Endothelial cell of umbilical vein (primary cell): Measurements from ENCODE around the gene C5orf58. TPM values are rescaled to one million over a fixed set of nuclear protein-coding genes. Genes with fewer than 3 reads are reported as not detected.

Experiments
- BruUV-seq: library from RNA; stranded (reverse); fragments of 400-500 nt; replicated peaks from 2 replicates; lab custom pipeline; 2021; lab: Mats Ljungman, UMichigan
- CTCF ChIA-PET: fragments of 300-600, 350-600 bp; sonication (Branson Sonifier 250); formaldehyde crosslinking; loops from one replicate; lab custom pipeline; 2021; ENCODE audit warnings: antibody characterized with exemption, inconsistent platforms; lab: Charles Lee
- POLR2A ChIA-PET: fragments of 300-600, 350-600 bp; sonication (Branson Sonifier 250); formaldehyde crosslinking; loops from one replicate; lab custom pipeline; 2021; ENCODE audit warnings: antibody characterized with exemption, inconsistent platforms; lab: Charles Lee
- DNase-seq: peaks from one replicate; pipeline ENCODE4 v3.0.0-alpha.2; 2011; ENCODE audit warnings: low read depth, low spot score
- FAIRE-seq: peaks from 2 replicates; lab custom pipeline; 2011; peaks lifted over from hg19 to GRCh38; lab: Jason Lieb, UNC
- H2AFZ ChIP-seq: 2 replicates; pipeline ENCODE4 v1.6.0; 2012; ENCODE audit warnings: low read depth, low read length, control low read depth, inconsistent platforms
- H3K27ac ChIP-seq: 2 replicates; pipeline ENCODE4 v1.5.1; 2011; ENCODE audit warnings: low read depth, mild to moderate bottlenecking, control low read depth, low read length, moderate library complexity; ENCODE audit not compliant: insufficient read depth
- H3K27me3 ChIP-seq, 2 experiments: 2 replicates each; pipeline versions ENCODE4 v1.6.0 to v1.6.1; 2011; ENCODE audit warnings: low read length in 2 of 2, mixed read lengths in 1 of 2; ENCODE audit not compliant: control insufficient read depth in 2 of 2, insufficient read depth in 2 of 2
- H3K36me3 ChIP-seq, 2 experiments: 2 replicates in 1 of 2; 3 replicates in 1 of 2; pipeline ENCODE4 v1.5.1; 2011; ENCODE audit warnings: low read length in 2 of 2, mild to moderate bottlenecking in 1 of 2, moderate library complexity in 1 of 2; ENCODE audit not compliant: control insufficient read depth in 2 of 2, insufficient read depth in 2 of 2; ENCODE audit errors: extremely low read depth in 1 of 2
- H3K4me1 ChIP-seq: 3 replicates; pipeline ENCODE4 v1.5.1; 2011; ENCODE audit warnings: mild to moderate bottlenecking, low read length; ENCODE audit not compliant: control insufficient read depth, insufficient read depth; ENCODE audit errors: extremely low read depth
- H3K4me2 ChIP-seq: 2 replicates; pipeline ENCODE4 v1.6.1; 2011; ENCODE audit warnings: low read length, control low read depth, mixed read lengths; ENCODE audit not compliant: insufficient read depth
- H3K4me3 ChIP-seq, 3 experiments: fragments of 200-600 bp in 1 of 3; sonication (generic), shearing (Covaris generic) in 1 of 3; replicated peaks in 1 of 3; 2 replicates each; pipeline ENCODE4 v1.5.1; 2011 to 2016; ENCODE audit warnings: control low read depth in 3 of 3, low read length in 3 of 3, mild to moderate bottlenecking in 2 of 3, inconsistent platforms in 1 of 3, low read depth in 1 of 3, moderate library complexity in 1 of 3; ENCODE audit not compliant: insufficient read depth in 1 of 3
- H3K79me2 ChIP-seq: 2 replicates; pipeline ENCODE4 v1.6.0; 2012; ENCODE audit warnings: low read length, inconsistent platforms; ENCODE audit not compliant: control insufficient read depth, insufficient read depth
- H3K9ac ChIP-seq: replicated peaks from 2 replicates; pipeline ENCODE3; 2011; ENCODE audit warnings: low read length, control low read depth; ENCODE audit not compliant: insufficient read depth; ENCODE audit errors: extremely low read depth
- H3K9me1 ChIP-seq: replicated peaks from 3 replicates; pipeline ENCODE4 v1.6.0; 2011; ENCODE audit warnings: mild to moderate bottlenecking, low read length; ENCODE audit not compliant: control insufficient read depth, insufficient read depth; ENCODE audit errors: extremely low read depth
- H3K9me3 ChIP-seq: replicated peaks from 2 replicates; pipeline ENCODE4 v1.5.1; 2012; ENCODE audit warnings: low read length, inconsistent platforms; ENCODE audit not compliant: control insufficient read depth, insufficient read depth
- H4K20me1 ChIP-seq: replicated peaks from 2 replicates; pipeline ENCODE3; 2011; ENCODE audit warnings: mild to moderate bottlenecking, low read length; ENCODE audit not compliant: control insufficient read depth, insufficient read depth; ENCODE audit errors: extremely low read depth
- CTCF ChIP-seq, 2 donors: IDR thresholded peaks; 1 replicate in 1 of 2; 2 replicates in 1 of 2; pipeline ENCODE4 v1.5.1; 2011; ENCODE audit warnings: low read length in 2 of 2, mild to moderate bottlenecking in 2 of 2, moderate library complexity in 2 of 2, control low read depth in 1 of 2, inconsistent platforms in 1 of 2, low read depth in 1 of 2; ENCODE audit not compliant: insufficient read depth in 1 of 2; ENCODE audit errors: extremely low read depth in 1 of 2
- EZH2 ChIP-seq: IDR thresholded peaks from 2 replicates; pipeline ENCODE4 v1.6.1; 2012; ENCODE audit warnings: borderline replicate concordance, low read depth, mild to moderate bottlenecking, moderate library complexity, low read length, inconsistent platforms; ENCODE audit not compliant: severe bottlenecking
- FOS ChIP-seq: IDR thresholded peaks from 2 replicates; pipeline ENCODE4 v1.6.1; 2011; ENCODE audit warnings: mild to moderate bottlenecking, low read length, moderate library complexity, borderline replicate concordance; ENCODE audit not compliant: insufficient read depth
- GATA2 ChIP-seq: IDR thresholded peaks from 2 replicates; pipeline ENCODE4 v1.7.0; 2011; ENCODE audit warnings: low read depth, mild to moderate bottlenecking, moderate library complexity, mixed read lengths, low read length; ENCODE audit not compliant: insufficient read length, insufficient read depth
- JUN ChIP-seq: IDR thresholded peaks from 2 replicates; pipeline ENCODE4 v1.6.1; 2011; ENCODE audit warnings: borderline replicate concordance, low read depth; ENCODE audit not compliant: insufficient read length, insufficient read depth
- MYC ChIP-seq: IDR thresholded peaks from one replicate; pipeline ENCODE4 v1.6.1; 2011; ENCODE audit warnings: mild to moderate bottlenecking, low read depth, low read length
- POLR2A ChIP-seq: IDR thresholded peaks from 2 replicates; pipeline ENCODE4 v1.6.1; 2012; ENCODE audit warnings: low read depth, mild to moderate bottlenecking, control low read depth, low read length
- POLR2AphosphoS5 ChIP-seq: IDR thresholded peaks from 2 replicates; pipeline ENCODE4 v1.6.1; 2012; ENCODE audit warnings: low read depth, mild to moderate bottlenecking, control low read depth, low read length, moderate library complexity; ENCODE audit not compliant: insufficient read depth
- dilution Hi-C: fragments of 300-500 bp; cut with MboI; formaldehyde crosslinking; loops from one replicate; pipeline ENCODE4 v1.15.0; 2019; ENCODE audit warnings: low sequenced_read_pairs; ENCODE audit not compliant: extremely low pct_ligation_motif_present
- intact Hi-C: fragments of 100-400 bp; cut with micrococcal nuclease; formaldehyde crosslinking; loops from one replicate; pipeline ENCODE4 v1.10.0; 2022
- polyA plus RNA-seq, 4 experiments: library from polyadenylated mRNA; depleted of rRNA in 3 of 4; stranded (reverse) in 3 of 4; unstranded in 1 of 4; fragments of >200 nt; gene quantifications; 2 replicates each; pipeline versions ENCODE4 v1.2.1 to v1.2.3, GENCODE V29; 2011 to 2012; ENCODE audit warnings: missing spikeins in 1 of 4
- total RNA-seq: library from RNA; stranded (reverse); gene quantifications from 2 replicates; pipeline ENCODE4 v1.2.3, GENCODE V29; 2021
- TF ChIP-seq, protein P1 (sequence below): IDR thresholded peaks from 2 replicates; pipeline ENCODE4 v1.6.1; 2011; ENCODE audit not compliant: insufficient read depth, insufficient read length

The C5orf58 gene
- total and polyA plus RNA-seq, 2 donors (not counting 3 experiments of a cell fraction or from before 2014, with no cell fraction given): not detected

GRCh38 chr5:170289121-170289520, 56.3 kb downstream of the C5orf58 start:
- BruUV-seq: no TSS peak
- dilution Hi-C loops: no loop called here
- POLR2A ChIA-PET: no interaction called here
- Histone ChIP-seq H3K27ac (no peak overlapping the region), H3K9me1 (no peaks in the 10 kb centered on the region), H3K9ac (no peak overlapping the region), H3K36me3 (no peaks in the 10 kb centered on the region), H3K79me2 (no peaks in the 10 kb centered on the region), H3K27me3 (peaks cover 3 to 9% of the 10 kb centered on the region in 2 experiments), H4K20me1 (no peaks in the 10 kb centered on the region), H3K9me3 (no peaks in the 10 kb centered on the region), H3K4me1 (no peaks in the 10 kb centered on the region), H2AFZ (no peak overlapping the region), H3K4me2 (no peak overlapping the region), H3K4me3 (no peak overlapping the region)
- no peak for TF ChIP-seq MYC
- no peak for TF ChIP-seq JUN
- TF ChIP-seq POLR2A: no peak
- TF ChIP-seq, protein P1, sequence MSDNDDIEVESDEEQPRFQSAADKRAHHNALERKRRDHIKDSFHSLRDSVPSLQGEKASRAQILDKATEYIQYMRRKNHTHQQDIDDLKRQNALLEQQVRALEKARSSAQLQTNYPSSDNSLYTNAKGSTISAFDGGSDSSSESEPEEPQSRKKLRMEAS: no peak
- no peak for TF ChIP-seq EZH2
- TF ChIP-seq CTCF (IDR thresholded peaks at IDR 0.05; ENCODE audit: extremely low read depth in 1 of 2, insufficient read depth in 1 of 2, low read depth in 1 of 2, low read length in 2 of 2): no peak
- no peak for TF ChIP-seq FOS
- TF ChIP-seq POLR2AphosphoS5: no peak
- TF ChIP-seq GATA2: no peak
- no peak for DNase-seq
- no peak for FAIRE-seq
- CTCF ChIA-PET: interaction anchor here (0.7 kb wide), 1 partner anchor 14 kb away, joined by 4 read pairs; no protein-coding TSS in a partner anchor
- intact Hi-C loops: no loop called here
